Fibroblast of mammary gland (primary cell): ENCODE data around the gene ELMO3.

ENCODE experiments used
- DNase-seq: peaks from one replicate; pipeline ENCODE4 v3.0.0-alpha.2; 2010; ENCODE audit warnings: low read depth
- H3K4me3 ChIP-seq: 2 replicates; pipeline ENCODE4 v1.5.1; 2011; ENCODE audit warnings: low read depth, mild to moderate bottlenecking, low read length, moderate library complexity; ENCODE audit not compliant: control insufficient read depth
- TF ChIP-seq, protein P1 (sequence below): conservative IDR thresholded peaks from 2 replicates; pipeline ENCODE4 v1.5.1; 2011; ENCODE audit warnings: low read depth, low read length, inconsistent platforms; ENCODE audit not compliant: control insufficient read depth, insufficient read depth

ELMO3 gene

DNA sequence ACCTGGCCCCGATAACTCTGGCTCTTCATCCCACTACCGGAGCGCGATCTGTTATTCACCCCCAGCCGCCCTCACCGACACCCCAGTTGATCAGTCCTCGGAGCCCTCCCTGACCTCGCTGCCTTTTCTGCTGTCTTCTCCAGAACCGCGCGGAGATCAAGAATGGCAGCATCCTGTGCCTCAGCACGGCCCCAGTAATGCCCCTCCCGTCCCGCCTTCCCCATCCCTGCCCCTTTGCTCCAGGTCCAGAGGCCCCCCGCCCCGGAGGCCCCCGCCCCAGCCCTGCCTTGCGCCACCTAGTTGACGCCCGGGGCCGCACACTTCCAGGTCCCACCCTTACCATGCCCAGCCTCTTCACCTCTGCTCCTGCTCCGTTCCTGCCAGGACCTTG lies 872 bp downstream of the ELMO3 start:
- TF ChIP-seq, protein P1, sequence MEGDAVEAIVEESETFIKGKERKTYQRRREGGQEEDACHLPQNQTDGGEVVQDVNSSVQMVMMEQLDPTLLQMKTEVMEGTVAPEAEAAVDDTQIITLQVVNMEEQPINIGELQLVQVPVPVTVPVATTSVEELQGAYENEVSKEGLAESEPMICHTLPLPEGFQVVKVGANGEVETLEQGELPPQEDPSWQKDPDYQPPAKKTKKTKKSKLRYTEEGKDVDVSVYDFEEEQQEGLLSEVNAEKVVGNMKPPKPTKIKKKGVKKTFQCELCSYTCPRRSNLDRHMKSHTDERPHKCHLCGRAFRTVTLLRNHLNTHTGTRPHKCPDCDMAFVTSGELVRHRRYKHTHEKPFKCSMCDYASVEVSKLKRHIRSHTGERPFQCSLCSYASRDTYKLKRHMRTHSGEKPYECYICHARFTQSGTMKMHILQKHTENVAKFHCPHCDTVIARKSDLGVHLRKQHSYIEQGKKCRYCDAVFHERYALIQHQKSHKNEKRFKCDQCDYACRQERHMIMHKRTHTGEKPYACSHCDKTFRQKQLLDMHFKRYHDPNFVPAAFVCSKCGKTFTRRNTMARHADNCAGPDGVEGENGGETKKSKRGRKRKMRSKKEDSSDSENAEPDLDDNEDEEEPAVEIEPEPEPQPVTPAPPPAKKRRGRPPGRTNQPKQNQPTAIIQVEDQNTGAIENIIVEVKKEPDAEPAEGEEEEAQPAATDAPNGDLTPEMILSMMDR = no peak
- no peak for DNase-seq
- H3K4me3 ChIP-seq = no peak overlapping the region

DNA sequence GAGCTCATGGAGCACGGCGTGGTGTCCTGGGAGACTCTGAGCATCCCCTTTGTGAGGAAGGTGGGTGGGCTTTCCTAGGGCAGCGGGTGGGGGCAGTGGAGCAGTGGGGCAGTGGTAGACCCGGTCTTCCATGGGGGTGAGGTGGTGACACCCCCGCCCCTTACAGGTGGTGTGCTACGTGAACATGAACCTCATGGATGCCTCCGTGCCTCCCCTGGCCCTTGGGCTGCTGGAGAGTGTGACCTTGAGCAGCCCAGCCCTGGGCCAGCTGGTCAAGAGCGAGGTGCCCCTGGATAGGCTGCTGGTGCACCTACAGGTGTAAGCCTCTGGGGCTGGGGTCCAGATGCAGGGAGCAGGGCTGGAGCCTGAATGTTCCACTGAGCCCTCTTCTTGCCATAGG lies 1.6 kb downstream of the ELMO3 start:
- H3K4me3 ChIP-seq = no peak overlapping the region
- DNase-seq = no peak
- TF ChIP-seq, protein P1 = no peak

DNA sequence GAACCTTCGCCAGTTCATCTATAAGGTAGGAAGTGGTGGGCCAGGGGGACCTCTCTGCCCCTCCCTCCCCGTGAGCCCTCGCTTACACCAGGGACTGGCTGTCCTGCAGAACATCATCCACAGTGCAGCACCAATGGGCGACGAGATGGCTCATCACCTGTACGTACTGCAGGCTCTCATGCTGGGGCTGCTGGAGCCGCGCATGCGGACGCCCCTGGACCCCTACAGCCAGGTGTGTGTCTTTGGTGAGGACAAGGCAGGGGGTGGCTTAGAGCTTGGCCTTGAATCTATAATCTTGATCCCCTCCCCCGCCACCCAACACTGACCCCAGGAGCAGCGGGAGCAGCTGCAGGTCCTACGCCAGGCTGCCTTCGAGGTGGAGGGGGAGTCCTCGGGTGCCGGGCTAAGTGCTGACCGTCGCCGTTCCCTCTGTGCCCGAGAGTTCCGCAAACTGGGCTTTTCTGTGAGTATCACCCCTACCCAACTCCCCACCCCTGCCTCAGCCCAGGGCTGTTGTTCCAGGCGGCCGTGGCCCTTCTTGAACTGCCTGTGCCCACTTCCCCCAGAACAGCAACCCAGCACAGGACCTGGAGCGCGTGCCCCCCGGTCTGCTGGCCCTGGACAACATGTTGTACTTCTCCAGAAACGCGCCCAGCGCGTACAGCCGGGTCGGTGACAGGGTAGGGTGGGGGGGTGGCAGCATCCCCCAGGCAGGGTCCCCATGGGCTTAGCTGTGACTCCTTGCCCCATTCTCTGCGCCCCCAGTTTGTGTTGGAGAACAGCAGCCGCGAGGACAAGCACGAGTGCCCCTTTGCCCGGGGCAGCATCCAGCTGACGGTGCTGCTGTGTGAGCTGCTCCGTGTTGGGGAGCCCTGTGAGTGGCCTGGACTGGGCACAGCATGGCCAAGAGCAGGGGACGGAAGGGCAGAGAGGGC lies 2.7 kb downstream of the ELMO3 start:
- no peak overlapping the region for H3K4me3 ChIP-seq
- DNase-seq = no peak
- TF ChIP-seq, protein P1 = no peak

DNA sequence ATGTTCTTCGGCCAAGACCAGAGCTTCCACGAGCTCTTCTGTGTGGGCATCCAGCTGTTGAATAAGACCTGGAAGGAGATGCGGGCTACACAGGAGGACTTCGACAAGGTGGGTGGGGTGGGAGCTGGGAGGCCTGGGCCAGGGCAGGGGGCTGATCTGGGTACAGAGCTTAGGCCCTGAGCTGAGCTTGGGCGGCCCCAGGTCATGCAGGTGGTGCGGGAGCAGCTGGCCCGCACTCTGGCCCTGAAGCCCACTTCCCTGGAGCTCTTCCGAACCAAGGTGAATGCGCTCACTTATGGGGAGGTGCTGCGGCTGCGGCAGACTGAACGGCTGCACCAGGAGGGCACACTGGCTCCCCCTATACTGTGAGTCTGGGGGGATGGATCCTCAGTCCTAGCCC lies 3.5 kb downstream of the ELMO3 start:
- TF ChIP-seq, protein P1 = no peak

DNA sequence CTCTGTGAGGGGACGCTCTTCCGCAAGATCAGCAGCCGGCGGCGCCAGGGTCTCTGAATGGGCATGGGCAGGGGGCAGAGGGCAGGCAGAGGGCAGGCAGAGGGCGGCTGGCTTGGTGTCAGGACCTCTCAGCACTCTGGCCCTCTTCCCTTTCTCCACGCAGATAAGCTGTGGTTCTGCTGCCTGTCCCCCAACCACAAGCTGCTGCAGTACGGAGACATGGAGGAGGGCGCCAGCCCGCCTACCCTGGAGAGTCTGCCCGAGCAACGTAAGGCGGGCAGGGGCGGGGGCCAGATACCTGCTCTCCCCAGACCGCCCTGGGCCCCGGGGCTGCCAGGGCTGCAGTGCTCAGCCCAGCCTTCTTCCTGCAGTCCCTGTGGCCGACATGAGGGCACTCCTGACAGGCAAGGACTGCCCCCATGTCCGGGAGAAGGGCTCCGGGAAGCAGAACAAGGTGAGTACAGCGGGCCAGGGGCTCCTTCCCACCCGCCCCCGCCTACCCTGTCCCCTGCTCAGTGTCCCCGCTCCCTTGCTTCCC lies 4.1 kb downstream of the ELMO3 start:
- DNase-seq = no peak
- no peak overlapping the region for H3K4me3 ChIP-seq
- TF ChIP-seq, protein P1 = no peak

More for the DNA sequence above, 3.5 kb downstream of the ELMO3 start:
- DNase-seq = no peak
- H3K4me3 ChIP-seq = no peak overlapping the region

DNA sequence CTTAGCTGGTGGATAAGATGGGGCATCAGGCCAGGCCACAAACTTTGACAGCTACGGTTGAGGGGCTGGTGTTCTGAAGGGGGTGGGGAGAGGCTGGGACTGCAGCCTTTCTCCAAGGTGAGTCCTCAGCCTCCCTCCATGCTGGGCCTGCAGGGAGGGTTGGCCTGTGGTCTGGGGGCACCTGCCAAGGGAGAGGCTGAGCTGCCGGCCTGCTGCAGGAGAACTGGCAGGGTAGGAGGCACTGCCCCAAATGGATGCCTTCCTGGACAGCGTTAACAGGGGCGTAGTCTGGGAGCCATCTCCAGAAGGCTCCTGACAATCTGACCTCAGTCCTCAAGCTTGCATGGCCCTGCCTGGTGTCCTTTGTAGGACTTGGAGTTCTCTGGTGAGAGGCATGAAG lies 5.1 kb downstream of the ELMO3 start:
- TF ChIP-seq, protein P1 = no peak
- H3K4me3 ChIP-seq = no peak overlapping the region
- DNase-seq = no peak
